ENCODE data around the gene ADARB2.
"Not testable (repeated sequence)": the region's sequence is repeated elsewhere in the genome, so short reads cannot be mapped to it uniquely, and the experiment has no call there.

ADARB2 gene

GRCh38 chr10:1641402-1641801 lies 95.9 kb downstream of the ADARB2 start:
- no peak for DNase-seq

GRCh38 chr10:1638889-1639419 lies 98.4 kb downstream of the ADARB2 start:
- no peak for DNase-seq

- no peak for DNase-seq
These were observed 102.0 kb downstream of the ADARB2 start for GRCh38 chr10:1635340-1635739.

- no peak for DNase-seq
These were observed 103.1 kb downstream of the ADARB2 start for GRCh38 chr10:1634239-1634638.

- DNase-seq = no peak
These were observed 103.5 kb downstream of the ADARB2 start for GRCh38 chr10:1633783-1634182.

DNA sequence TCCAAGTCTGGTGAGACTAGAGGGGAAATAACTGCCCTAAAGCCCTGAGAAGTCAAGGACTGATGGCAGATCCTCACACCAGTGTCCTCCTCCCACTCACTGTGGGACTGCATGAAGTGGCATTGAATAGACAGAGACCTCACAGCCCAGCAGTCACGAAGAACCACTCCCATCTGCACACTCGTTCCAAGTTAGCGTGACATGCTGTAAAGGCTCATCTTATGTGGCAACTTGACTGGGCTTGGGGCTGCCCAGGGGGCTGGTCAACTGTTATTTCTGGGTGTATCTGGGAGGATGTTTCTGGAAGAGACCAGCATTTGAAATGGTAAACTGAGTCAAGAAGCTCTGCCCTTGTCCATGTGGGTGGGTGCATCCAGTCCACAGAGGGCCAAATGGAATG lies 104.7 kb downstream of the ADARB2 start:
- no peak for DNase-seq

DNA sequence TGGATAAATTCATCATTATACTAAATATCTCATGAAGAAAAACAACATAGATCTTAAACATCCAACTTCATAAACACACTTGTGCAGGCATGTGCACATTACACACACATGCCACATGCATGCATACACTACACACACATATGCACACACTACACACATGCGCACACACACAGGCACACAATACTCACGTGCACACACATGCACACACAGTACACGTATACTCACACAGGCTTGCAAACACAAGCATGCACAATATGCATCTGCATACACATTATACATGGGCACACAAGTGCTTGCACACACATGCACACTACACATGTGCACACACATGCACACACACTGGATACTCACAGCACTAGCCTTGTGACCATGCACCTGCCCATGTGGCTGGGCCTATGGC lies 105.2 kb downstream of the ADARB2 start:
- no peak for DNase-seq

DNA sequence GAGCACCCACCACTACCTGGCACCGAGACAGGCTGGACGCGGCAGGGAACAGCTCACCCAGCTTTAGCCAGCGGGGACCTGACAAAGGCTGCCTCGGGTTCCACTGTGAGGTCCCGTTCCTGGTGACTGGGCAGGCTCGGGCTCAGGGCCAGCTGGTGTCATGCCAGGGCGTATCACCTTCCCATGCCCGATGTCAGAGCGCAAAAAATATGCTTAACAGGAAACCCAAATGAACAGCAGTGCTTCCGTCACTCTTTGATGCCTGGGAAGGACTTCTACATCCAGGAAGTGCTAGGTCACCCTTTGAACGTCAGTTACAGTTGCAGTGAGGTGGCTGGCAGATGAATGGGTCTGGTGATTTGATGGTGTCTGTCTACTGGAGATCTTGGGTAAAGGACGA lies 106.0 kb downstream of the ADARB2 start:
- DNase-seq = no peak

DNA sequence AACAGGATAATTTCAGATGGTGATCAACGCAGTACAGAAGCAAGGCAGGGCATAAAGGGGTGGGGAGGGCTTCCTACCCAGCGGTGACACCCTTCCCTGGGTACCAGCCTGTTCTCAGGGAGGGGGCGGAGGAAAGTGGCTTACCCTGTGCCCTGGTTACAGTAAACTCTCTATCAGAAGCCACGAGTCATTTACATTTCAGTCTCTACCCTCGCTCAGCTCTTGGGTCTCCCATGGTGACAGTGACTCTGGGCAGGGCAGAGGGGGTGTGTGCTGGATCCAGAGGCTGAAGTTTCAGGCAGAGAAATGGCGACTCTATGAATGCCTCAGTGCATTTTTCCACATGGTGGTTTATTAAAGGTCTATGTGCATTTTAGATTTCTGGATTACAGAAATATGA lies 107.0 kb downstream of the ADARB2 start:
- DNase-seq = no peak

DNA sequence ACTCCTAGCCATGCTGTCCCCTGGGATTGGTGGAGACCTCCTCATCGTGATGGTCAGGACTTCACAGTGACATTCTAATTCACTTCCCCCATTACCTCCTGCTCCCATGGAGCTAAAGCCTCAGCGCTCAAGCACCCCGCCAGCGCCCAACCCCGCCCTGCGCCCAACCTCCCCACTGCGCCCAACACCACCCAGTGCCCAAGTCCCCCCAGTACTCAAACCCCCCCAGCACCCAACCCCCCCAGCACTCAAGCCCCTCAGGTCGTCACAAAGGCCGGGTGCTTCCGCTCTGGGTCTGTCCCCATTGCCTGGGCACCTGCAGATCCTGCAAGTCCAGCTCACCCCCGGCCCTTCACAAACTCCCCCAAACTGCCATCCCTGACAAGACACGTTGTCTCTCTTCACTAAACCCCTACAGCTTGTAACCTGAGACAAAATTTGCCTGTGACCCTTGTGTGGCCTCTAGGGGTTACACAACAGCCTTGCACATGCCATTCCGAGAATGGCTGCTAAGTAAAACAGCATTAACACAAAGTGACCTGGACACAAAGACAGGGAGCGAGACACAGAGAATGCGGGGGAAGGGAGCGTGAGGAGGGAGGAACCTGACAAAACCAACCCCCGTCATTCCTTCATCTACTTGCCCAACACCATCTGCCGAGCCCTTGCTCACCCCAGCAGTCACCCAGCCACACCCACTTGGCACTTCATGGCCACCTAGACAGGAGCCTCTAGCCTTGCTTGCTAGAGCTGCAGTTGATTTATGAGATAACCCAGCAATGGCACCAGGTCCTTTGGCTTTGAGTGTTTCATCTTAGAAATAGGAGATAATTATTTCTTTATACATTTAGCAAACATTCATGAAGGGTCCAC lies 107.8 kb downstream of the ADARB2 start:
- DNase-seq = no peak

GRCh38 chr10:1628757-1629156 lies 108.6 kb downstream of the ADARB2 start:
- DNase-seq = no peak

DNA sequence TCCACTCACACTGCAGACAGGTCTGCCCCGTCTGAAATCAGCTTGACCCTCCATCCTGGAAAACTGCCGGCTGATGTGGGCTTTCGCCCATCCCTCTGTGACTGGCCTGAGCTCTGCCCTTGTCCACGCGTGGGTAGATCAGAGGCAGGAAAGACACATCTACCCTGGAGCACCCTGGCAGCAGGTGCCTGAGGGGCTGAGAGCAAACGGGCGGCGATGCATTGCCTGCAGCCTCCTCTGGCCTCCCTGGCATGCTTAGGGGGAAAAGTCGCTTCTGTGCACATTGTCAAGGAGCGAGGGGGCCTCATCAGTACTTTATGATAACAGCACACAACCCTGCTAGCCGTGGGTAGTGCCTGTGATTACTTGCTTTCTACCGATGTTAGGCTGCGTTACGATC lies 109.4 kb downstream of the ADARB2 start:
- DNase-seq = no peak

DNA sequence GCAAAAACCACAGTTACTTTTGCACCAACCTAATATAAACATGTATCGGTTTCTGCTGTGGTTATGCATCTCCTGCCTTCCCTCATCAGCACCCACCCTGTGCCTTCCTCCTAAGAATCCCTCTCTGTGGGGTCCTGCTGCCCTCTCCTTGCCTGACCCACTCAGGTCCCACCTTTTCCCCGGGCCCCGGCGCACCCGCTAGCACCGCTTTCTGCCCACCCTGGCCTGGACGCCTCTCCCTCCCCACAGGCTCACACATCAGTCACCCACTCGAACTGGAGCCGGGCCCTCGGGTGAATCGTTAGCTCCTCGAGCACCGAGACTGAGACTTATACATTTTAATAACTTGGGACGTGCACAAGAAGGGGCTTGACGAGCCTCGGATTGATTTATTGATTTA lies 110.5 kb downstream of the ADARB2 start:
- DNase-seq = no peak

DNA sequence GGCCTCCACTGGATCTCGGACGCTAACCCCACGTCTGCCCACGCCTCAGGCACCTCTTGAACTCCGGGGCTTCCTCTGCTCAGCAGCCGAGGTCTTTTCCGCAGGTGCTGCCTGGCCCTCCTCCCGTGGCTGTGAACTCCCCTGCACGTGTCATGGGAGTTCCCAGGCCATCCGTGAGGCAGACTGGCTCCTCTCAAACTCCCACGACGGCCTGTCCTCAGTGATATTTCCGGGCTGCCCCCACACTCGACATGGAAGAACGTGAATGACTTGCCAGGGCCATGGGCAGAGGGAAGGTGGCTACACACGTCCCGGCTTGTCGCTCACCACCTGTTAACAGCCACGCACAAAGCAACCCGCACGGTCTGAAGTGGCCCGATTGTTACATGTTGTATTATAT lies 110.9 kb downstream of the ADARB2 start:
- DNase-seq = no peak

- no peak for DNase-seq
These were observed 111.6 kb downstream of the ADARB2 start for GRCh38 chr10:1625731-1626130.

GRCh38 chr10:1625079-1625478 lies 112.2 kb downstream of the ADARB2 start:
- DNase-seq = no peak

DNA sequence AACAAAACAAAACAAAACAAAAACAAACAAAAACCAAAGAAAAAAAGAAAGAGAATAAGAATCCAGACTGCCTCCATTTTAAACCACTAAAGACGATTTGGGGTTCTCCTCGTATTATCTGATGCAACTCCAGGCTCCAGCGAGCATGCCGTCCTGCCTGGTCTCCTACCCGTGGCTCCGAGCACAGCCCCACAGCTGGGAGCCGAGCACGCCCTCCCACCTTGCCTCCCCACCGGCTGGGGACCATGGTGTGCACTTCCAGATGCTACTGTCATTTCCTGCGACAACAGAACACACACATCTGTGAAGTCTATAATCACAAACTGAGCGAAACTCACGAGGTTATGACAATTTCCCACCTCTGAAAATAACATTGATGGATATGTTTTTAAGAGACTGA lies 113.1 kb downstream of the ADARB2 start:
- no peak for DNase-seq

GRCh38 chr10:1620803-1621202 lies 116.5 kb downstream of the ADARB2 start:
- no peak for DNase-seq

DNA sequence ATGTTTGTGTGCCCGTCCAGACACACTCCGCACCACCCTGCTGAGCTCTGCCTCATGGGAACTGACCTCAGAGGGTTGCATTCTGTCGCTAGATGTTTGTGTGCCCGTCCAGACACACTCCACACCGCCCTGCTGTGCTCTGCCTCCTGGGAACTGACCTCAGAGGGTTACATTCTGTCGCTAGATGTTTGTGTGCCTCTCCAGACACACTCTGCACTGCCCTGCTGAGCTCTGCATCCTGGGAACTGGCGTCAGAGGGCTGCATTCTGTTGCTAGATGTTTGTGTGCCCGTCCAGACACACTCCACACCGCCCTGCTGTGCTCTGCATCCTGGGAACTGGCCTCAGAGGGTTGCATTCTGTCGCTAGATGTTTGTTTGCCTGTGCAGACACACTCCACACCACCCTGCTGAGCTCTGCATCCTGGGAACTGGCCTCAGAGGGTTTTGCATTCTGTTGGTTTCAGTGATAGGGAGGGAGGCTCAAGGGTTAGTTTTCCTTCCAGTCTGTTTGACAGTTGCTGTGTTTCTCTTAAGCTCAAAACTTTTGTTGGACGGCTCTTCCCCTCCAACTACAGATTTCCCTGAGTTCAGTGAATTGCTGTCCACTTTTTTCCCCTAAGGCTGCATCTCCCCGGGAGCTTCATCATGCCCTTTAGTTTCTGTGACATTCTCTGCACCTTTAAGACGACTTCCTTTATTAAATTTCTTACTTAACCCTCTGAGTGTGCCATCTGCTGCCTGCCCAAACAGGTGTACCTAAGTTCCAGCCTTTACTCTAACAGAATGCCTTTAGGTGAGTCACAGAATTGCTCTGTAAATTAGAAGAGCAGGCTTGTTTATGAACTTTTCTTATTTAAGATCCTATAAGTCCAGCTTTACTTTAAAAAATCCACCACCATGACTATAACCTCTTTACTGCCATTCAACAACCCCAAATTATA lies 119.7 kb downstream of the ADARB2 start:
- not testable (repeated sequence) for DNase-seq

DNA sequence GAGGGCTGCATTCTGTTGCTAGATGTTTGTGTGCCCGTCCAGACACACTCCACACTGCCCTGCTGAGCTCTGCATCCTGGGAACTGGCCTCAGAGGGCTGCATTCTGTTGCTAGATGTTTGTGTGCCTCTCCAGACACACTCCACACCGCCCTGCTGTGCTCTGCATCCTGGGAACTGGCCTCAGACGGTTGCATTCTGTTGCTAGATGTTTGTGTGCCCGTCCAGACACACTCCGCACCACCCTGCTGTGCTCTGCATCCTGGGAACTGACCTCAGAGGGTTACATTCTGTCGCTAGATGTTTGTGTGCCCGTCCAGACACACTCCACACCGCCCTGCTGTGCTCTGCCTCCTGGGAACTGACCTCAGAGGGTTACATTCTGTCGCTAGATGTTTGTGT lies 120.6 kb downstream of the ADARB2 start:
- not testable (repeated sequence) for DNase-seq

- no peak for DNase-seq
These were observed 122.0 kb downstream of the ADARB2 start for GRCh38 chr10:1615186-1615954.

DNA sequence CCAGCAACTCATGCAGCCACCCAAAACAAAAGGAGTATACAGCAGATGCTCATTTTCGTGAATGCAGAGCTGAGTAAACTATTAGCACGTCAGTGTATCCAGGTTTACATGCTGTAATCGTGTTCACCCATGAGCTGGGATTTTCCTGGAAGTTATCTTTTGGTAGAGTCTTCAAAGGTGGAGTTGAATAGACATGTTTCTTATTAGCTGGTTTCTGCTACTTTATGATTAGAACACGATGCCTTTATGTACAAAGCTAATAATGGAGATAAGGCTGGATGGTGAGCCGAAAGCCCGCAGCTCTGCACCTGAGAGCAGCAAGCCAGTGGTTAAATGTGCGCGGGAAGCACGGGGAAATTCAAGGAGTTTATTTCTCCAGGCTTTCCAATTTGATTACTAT lies 123.8 kb downstream of the ADARB2 start:
- DNase-seq = no peak

All from right kidney (tissue), 1 donor.